ENCODE data around the gene TOP1. TPM values are rescaled to one million over a fixed set of nuclear protein-coding genes. Genes with fewer than 3 reads are reported as not detected.

The TOP1 gene
- total and polyA plus RNA-seq, 2 of the 4 experiments (the other 2 are of a cell fraction): 14.0 to 21.5 TPM

DNA sequence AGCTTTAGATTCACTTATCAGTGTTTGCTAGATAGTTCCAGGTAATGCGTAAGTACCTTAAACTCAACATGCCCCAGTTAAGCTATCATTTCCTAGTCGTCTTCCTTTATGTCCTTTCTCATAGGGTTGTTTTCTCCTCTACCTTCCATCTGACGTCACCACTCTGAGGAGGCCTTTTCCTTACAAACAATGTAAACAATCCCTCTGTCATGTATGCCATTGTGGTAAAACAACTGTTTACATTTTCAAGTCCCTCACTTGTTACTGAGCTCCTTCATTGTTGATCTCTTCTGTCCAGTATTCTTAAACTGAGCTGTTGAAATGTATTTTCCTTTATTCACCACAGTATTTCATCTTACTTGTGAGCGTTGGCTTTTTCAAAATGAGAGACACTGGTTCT is 63.3 kb downstream of the TOP1 start:
- no peak overlapping the region for H2BK20ac ChIP-seq (ENCODE audit: low read depth, low read length)
- no peak overlapping the region for H3K9ac ChIP-seq (ENCODE audit: low read depth, low read length)
- dilution Hi-C loops (cut with HindIII; ENCODE audit: low sequenced_read_pairs, unreplicated experiment) (no loop called here), in situ Hi-C loops (cut with MboI; ENCODE audit: low sequenced_read_pairs) (loop anchor here (5.0 kb wide), 1 partner anchor 120 kb away; no protein-coding TSS in a partner anchor), intact Hi-C loops (cut with micrococcal nuclease) (no loop called here)
- no peak overlapping the region for H3K4me3 ChIP-seq (ENCODE audit: insufficient read depth, low read depth, low read length)
- POLR2A ChIA-PET (ENCODE audit: unreplicated experiment): no interaction called here
- H3K4me1 ChIP-seq (ENCODE audit: control insufficient read depth, insufficient read depth, low read length): peaks cover 14% of the 10 kb centered on the region
- ATAC-seq (ENCODE audit: low read depth) (peak; percentile 32), DNase-seq (peak; percentile 81)
- TF ChIP-seq MXI1 (IDR thresholded peaks at IDR 0.05; ENCODE audit: borderline replicate concordance, low read depth, low read length) (no peak), BHLHE40 (IDR thresholded peaks at IDR 0.05; ENCODE audit: low read depth, low read length) (no peak)
- no peaks in the 10 kb centered on the region for H3K27me3 ChIP-seq (ENCODE audit: control insufficient read depth, insufficient read depth, low read length)
- peak overlapping the region; percentile 71 for H2BK5ac ChIP-seq (ENCODE audit: low read depth, low read length, poor library complexity, severe bottlenecking)
- no peak overlapping the region for H2BK120ac ChIP-seq (ENCODE audit: low read depth, low read length)
- no peak overlapping the region for H4K8ac ChIP-seq (ENCODE audit: low read depth in 2 of 2, low read length in 2 of 2)
- no peak overlapping the region for H4K5ac ChIP-seq (ENCODE audit: low read depth, low read length)
- peaks cover 44% of the 10 kb centered on the region for H3K36me3 ChIP-seq (ENCODE audit: control insufficient read depth, insufficient read depth, low read length)
- peak overlapping the region; percentile 28; the same call in 1 of the 2 replicates for H3K4me2 ChIP-seq (ENCODE audit: low read depth, low read length)
- H2AFZ ChIP-seq (replicated peaks; ENCODE audit: low read length, poor library complexity): no peak overlapping the region
- no peaks in the 10 kb centered on the region for H3K9me3 ChIP-seq (ENCODE audit: control insufficient read depth, insufficient read depth, low read length)
- no peak overlapping the region for H3K27ac ChIP-seq (ENCODE audit: insufficient read depth, low read length)
- no peak overlapping the region for H3K14ac ChIP-seq (replicated peaks; ENCODE audit: low read depth, low read length)
- H3K4ac ChIP-seq (ENCODE audit: low read depth, low read length): no peak overlapping the region
- H2AK9ac ChIP-seq (replicated peaks; ENCODE audit: low read depth, low read length, poor library complexity): no peak overlapping the region
- peaks cover 28 to 49% of the 10 kb centered on the region in 2 experiments for H3K79me1 ChIP-seq (ENCODE audit: low read depth in 1 of 2, low read length in 2 of 2)
- H3K23ac ChIP-seq (ENCODE audit: low read depth, low read length): 0 out of 2 replicates have a peak overlapping the region, but pooled peaks have one; percentile 10
- H2BK15ac ChIP-seq (ENCODE audit: low read depth, low read length): no peak overlapping the region
- 0 out of 2 replicates have a peak, but pooled peaks cover 2% of the 10 kb centered on the region for H3K9me1 ChIP-seq (ENCODE audit: insufficient read depth, low read length)
- H2AK5ac ChIP-seq (ENCODE audit: low read depth, low read length): no peak overlapping the region
- peak overlapping the region; percentile 72; the same call in 1 of the 2 replicates for H3K18ac ChIP-seq (ENCODE audit: low read depth, low read length)
- no TSS peak for BruUV-seq (replicated peaks)
- no CpG with 5 or more reads among the region's 4 CpGs for WGBS, 2 experiments (ENCODE audit: extremely low coverage in 2 of 2, insufficient read length in 1 of 2)
- H3K56ac ChIP-seq (ENCODE audit: extremely low read depth, insufficient read depth, low read length): no peak overlapping the region
- H4K91ac ChIP-seq (ENCODE audit: insufficient read depth, low read depth, low read length): no peak overlapping the region
- H4K20me1 ChIP-seq (ENCODE audit: insufficient read depth, low read length): peaks cover 8% of the 10 kb centered on the region; the same call in 1 of the 2 replicates
- CTCF ChIA-PET: no interaction called here
